Keratinocyte (primary cell): ENCODE data around the gene MYCBPAP. TPM values are rescaled to one million over a fixed set of nuclear protein-coding genes. Genes with fewer than 3 reads are reported as not detected.

Source experiments
- DNase-seq: peaks from one replicate; pipeline ENCODE4 v3.0.0-alpha.2; 2011; ENCODE audit warnings: low read depth, missing footprints, low spot score
- FAIRE-seq: peaks from 2 replicates; lab custom pipeline; 2011; peaks lifted over from hg19 to GRCh38; lab: Jason Lieb, UNC
- H2AFZ ChIP-seq: 2 replicates; pipeline ENCODE4 v1.6.0; 2012; ENCODE audit warnings: low read length, control low read depth, inconsistent platforms; ENCODE audit not compliant: control insufficient read depth
- H3K27ac ChIP-seq: 2 replicates; pipeline ENCODE4 v1.5.1; 2011; ENCODE audit warnings: low read length; ENCODE audit not compliant: control insufficient read depth, insufficient read depth
- H3K27me3 ChIP-seq: 3 replicates; pipeline ENCODE4 v1.6.0; 2011; ENCODE audit warnings: low read length; ENCODE audit not compliant: control insufficient read depth, insufficient read depth; ENCODE audit errors: extremely low read depth
- H3K36me3 ChIP-seq, 2 experiments: 2 replicates in 1 of 2; 3 replicates in 1 of 2; pipeline ENCODE4 v1.5.1; 2011; ENCODE audit warnings: low read length in 2 of 2, mild to moderate bottlenecking in 1 of 2; ENCODE audit not compliant: control insufficient read depth in 2 of 2, insufficient read depth in 2 of 2; ENCODE audit errors: extremely low read depth in 1 of 2
- H3K4me1 ChIP-seq: 3 replicates; pipeline ENCODE4 v1.5.1; 2011; ENCODE audit warnings: low read length; ENCODE audit not compliant: control insufficient read depth, insufficient read depth; ENCODE audit errors: extremely low read depth
- H3K4me2 ChIP-seq: 3 replicates; pipeline ENCODE4 v1.6.0; 2011; ENCODE audit warnings: low read depth, low read length; ENCODE audit not compliant: control insufficient read depth, insufficient read depth; ENCODE audit errors: extremely low read depth
- H3K4me3 ChIP-seq, 3 experiments: fragments of 200-600 bp in 1 of 3; sonication (generic) in 1 of 3; 2 replicates in 2 of 3; 3 replicates in 1 of 3; pipeline ENCODE4 v1.5.1; 2011 to 2016; ENCODE audit warnings: low read length in 3 of 3, mild to moderate bottlenecking in 3 of 3, control low read depth in 2 of 3, inconsistent platforms in 1 of 3, low read depth in 1 of 3, mixed read lengths in 1 of 3, mixed run types in 1 of 3, moderate library complexity in 1 of 3; ENCODE audit not compliant: control insufficient read depth in 2 of 3, insufficient read depth in 2 of 3; ENCODE audit errors: extremely low read depth in 1 of 3
- H3K79me2 ChIP-seq: 2 replicates; pipeline ENCODE4 v1.6.0; 2012; ENCODE audit warnings: low read length; ENCODE audit not compliant: control insufficient read depth, insufficient read depth
- H3K9ac ChIP-seq: 3 replicates; pipeline ENCODE4 v1.6.0; 2011; ENCODE audit warnings: low read length; ENCODE audit not compliant: control insufficient read depth, insufficient read depth; ENCODE audit errors: extremely low read depth
- H3K9me1 ChIP-seq: 3 replicates; pipeline ENCODE4 v1.6.0; 2011; ENCODE audit warnings: low read length; ENCODE audit not compliant: control insufficient read depth, insufficient read depth; ENCODE audit errors: extremely low read depth
- H3K9me3 ChIP-seq: 2 replicates; pipeline ENCODE4 v1.5.1; 2012; ENCODE audit warnings: low read depth, low read length; ENCODE audit not compliant: control insufficient read depth
- H4K20me1 ChIP-seq: 3 replicates; pipeline ENCODE4 v1.6.0; 2011; ENCODE audit warnings: low read length; ENCODE audit not compliant: control insufficient read depth, insufficient read depth; ENCODE audit errors: extremely low read depth
- CTCF ChIP-seq, 3 experiments: IDR thresholded peaks in 1 of 3; conservative IDR thresholded peaks in 1 of 3; optimal IDR thresholded peaks in 1 of 3; 2 replicates in 2 of 3; 3 replicates in 1 of 3; pipeline versions ENCODE3 to v1.5.1; 2011; ENCODE audit warnings: low read length in 3 of 3, mild to moderate bottlenecking in 3 of 3, moderate library complexity in 2 of 3, control low read depth in 1 of 3, inconsistent platforms in 1 of 3; ENCODE audit not compliant: insufficient read depth in 2 of 3; ENCODE audit errors: extremely low read depth in 1 of 3
- EZH2 ChIP-seq: IDR thresholded peaks from one replicate; pipeline ENCODE4 v1.6.1; 2012; ENCODE audit warnings: inconsistent platforms, mild to moderate bottlenecking, low read length, moderate library complexity
- dilution Hi-C: fragments of 300-500 bp; cut with MboI; formaldehyde crosslinking; loops from one replicate; pipeline ENCODE4 v1.7.0; 2020; ENCODE audit warnings: low sequenced_read_pairs; ENCODE audit not compliant: extremely low pct_ligation_motif_present
- polyA plus RNA-seq, 5 experiments: library from polyadenylated mRNA; depleted of rRNA in 3 of 5; stranded (reverse) in 3 of 5; stranded (forward) in 1 of 5; unstranded in 1 of 5; fragments of >200 nt; gene quantifications; 1 replicate in 1 of 5; 2 replicates in 3 of 5; 3 replicates in 1 of 5; pipeline versions ENCODE4 v1.2.1 to v1.2.3, GENCODE V29; 2011 to 2012; ENCODE audit warnings: missing spikeins in 2 of 5, low read depth in 1 of 5, low replicate concordance in 1 of 5

MYCBPAP gene
- polyA plus RNA-seq, 1 donor (not counting 4 experiments of a cell fraction or from before 2014, with no cell fraction given) = 9.5 TPM

GRCh38 chr17:50531428-50532025 lies 23.3 kb downstream of the MYCBPAP start:
- H3K9ac ChIP-seq = no peak overlapping the region
- peaks cover 29% of the 10 kb centered on the region for H3K4me1 ChIP-seq
- peaks cover 42% of the 10 kb centered on the region for H3K79me2 ChIP-seq
- H3K4me2 ChIP-seq = no peak overlapping the region
- H3K4me3 ChIP-seq = no peak overlapping the region
- no peak overlapping the region for H3K27ac ChIP-seq
- DNase-seq (no peak), FAIRE-seq (peak; percentile 66)
- TF ChIP-seq EZH2 (no peak), CTCF (optimal IDR thresholded peaks at IDR 0.05 in 1 of 3, IDR thresholded peaks at IDR 0.05 in 1 of 3, conservative IDR thresholded peaks at IDR 0.05 in 1 of 3; ENCODE audit: extremely low read depth in 1 of 3, insufficient read depth in 2 of 3, low read length in 3 of 3) (no peak)
- no peaks in the 10 kb centered on the region for H3K9me1 ChIP-seq
- H3K9me3 ChIP-seq = no peaks in the 10 kb centered on the region
- H3K27me3 ChIP-seq = no peaks in the 10 kb centered on the region
- H2AFZ ChIP-seq = no peak overlapping the region
- H3K36me3 ChIP-seq = peaks cover 4 to 9% of the 10 kb centered on the region in 2 experiments
- H4K20me1 ChIP-seq = peaks cover under 1% of the 10 kb centered on the region
- dilution Hi-C loops = no loop called here

GRCh38 chr17:50532452-50533024 lies 24.3 kb downstream of the MYCBPAP start, which contains the start of gene EPN3:
Gene EPN3, plus strand, starts transcription at chr17:50532735. Its CDS starts 3,822 bp downstream, at chr17:50536557.
- peaks cover 39% of the 10 kb centered on the region for H3K4me1 ChIP-seq
- H3K9ac ChIP-seq = peak within 1 kb of the TSS; percentile 82
- peak; percentile 70 for FAIRE-seq
- H3K79me2 ChIP-seq = peaks cover 53% of the 10 kb centered on the region
- peak within 1 kb of the TSS; percentile 67 to 82 (median 70) for H3K4me3 ChIP-seq
- H3K36me3 ChIP-seq = peaks cover 5 to 18% of the 10 kb centered on the region in 2 experiments
- H3K4me2 ChIP-seq = peak within 1 kb of the TSS; percentile 93
- no peaks in the 10 kb centered on the region for H3K9me1 ChIP-seq
- no peaks in the 10 kb centered on the region for H3K27me3 ChIP-seq
- DNase-seq = no peak
- dilution Hi-C loops = no loop called here
- no peaks in the 10 kb centered on the region for H3K9me3 ChIP-seq
- H4K20me1 ChIP-seq = peaks cover 2% of the 10 kb centered on the region
- H3K27ac ChIP-seq = peak within 1 kb of the TSS; percentile 71
- H2AFZ ChIP-seq = peak within 1 kb of the TSS; percentile 38
- no peak for TF ChIP-seq EZH2
- peak in 1 of 3 experiments; percentile 36 for TF ChIP-seq CTCF (optimal IDR thresholded peaks at IDR 0.05 in 1 of 3, IDR thresholded peaks at IDR 0.05 in 1 of 3, conservative IDR thresholded peaks at IDR 0.05 in 1 of 3; ENCODE audit: extremely low read depth in 1 of 3, insufficient read depth in 2 of 3, low read length in 3 of 3)
